ENCODE data around the gene OSBPL6. TPM values are rescaled to one million over a fixed set of nuclear protein-coding genes. Genes with fewer than 3 reads are reported as not detected.

Gene OSBPL6
- total and polyA plus RNA-seq, 2 of the 13 experiments (the other 11 are each of a cell fraction or from before 2014, with no cell fraction given) = 0.03 to 0.11 TPM

GRCh38 chr2:178450774-178451525 lies 256.6 kb downstream of the OSBPL6 start, which contains the start of the genes PJVK and PRKRA (continued):
- peak; percentile 98 for TF ChIP-seq ZNF788 (CRISPR knock-in tag; IDR thresholded peaks at IDR 0.05; ENCODE audit: borderline replicate concordance)
- TF ChIP-seq BATF2 (CRISPR knock-in tag; IDR thresholded peaks at IDR 0.05) = peak; percentile 95; the same call in 1 of the 2 replicates
- no peak for TF ChIP-seq ZFP36 (IDR thresholded peaks at IDR 0.05; ENCODE audit: borderline replicate concordance, low read depth, low read length, partially characterized antibody)
- peak; percentile 95 for TF ChIP-seq ZBED4 (CRISPR knock-in tag; IDR thresholded peaks at IDR 0.05; ENCODE audit: borderline replicate concordance)
- TF ChIP-seq NBN (conservative IDR thresholded peaks at IDR 0.05) = no peak
- peak; percentile 42; the same call in 1 of the 2 replicates for TF ChIP-seq KDM6A (CRISPR knock-in tag; IDR thresholded peaks at IDR 0.05; ENCODE audit: low read depth)
- TF ChIP-seq FOXC1 (CRISPR knock-in tag; IDR thresholded peaks at IDR 0.05; ENCODE audit: borderline replicate concordance) = peak; percentile 97
- peak; percentile 59; the same call in 1 of the 2 replicates for TF ChIP-seq MLXIP (CRISPR knock-in tag; IDR thresholded peaks at IDR 0.05; ENCODE audit: borderline replicate concordance)
- TF ChIP-seq NKX3-1 (CRISPR knock-in tag; IDR thresholded peaks at IDR 0.05) = no peak
- TF ChIP-seq SNAPC2 (CRISPR knock-in tag; IDR thresholded peaks at IDR 0.05) = no peak
- peak; percentile 66; the same call in 1 of the 2 replicates for TF ChIP-seq ZNF605 (CRISPR knock-in tag; IDR thresholded peaks at IDR 0.05)
- no peak; the same call in 1 of the 2 replicates for TF ChIP-seq ZBTB43 (CRISPR knock-in tag; conservative IDR thresholded peaks at IDR 0.05)
- no peak for TF ChIP-seq CSRNP2 (CRISPR knock-in tag; conservative IDR thresholded peaks at IDR 0.05; ENCODE audit: low read depth)
- no peak for TF ChIP-seq TCF7L2 (IDR thresholded peaks at IDR 0.05; ENCODE audit: low read depth, low read length)
- TF ChIP-seq ZMAT3 (CRISPR knock-in tag; conservative IDR thresholded peaks at IDR 0.05) = peak; percentile 97
